PFSK-1 (cell line): ENCODE measurements around the gene MRPS21.

Experiments
- FOXP2 ChIP-seq: optimal IDR thresholded peaks from 2 replicates; pipeline ENCODE3; 2011; ENCODE audit warnings: borderline replicate concordance, control low read depth, inconsistent platforms; ENCODE audit not compliant: insufficient read depth; ENCODE audit errors: extremely low read length, extremely low read depth
- POLR2AphosphoS5 ChIP-seq: IDR thresholded peaks from 2 replicates; pipeline ENCODE4 v1.6.1; 2012; ENCODE audit warnings: low read depth, mild to moderate bottlenecking, control low read depth, low read length, moderate library complexity
- REST ChIP-seq, 2 experiments: IDR thresholded peaks; 2 replicates each; pipeline versions ENCODE4 v1.6.1 to v1.8.0; 2011 to 2012; ENCODE audit warnings: low read depth in 2 of 2, low read length in 2 of 2, control low read depth in 1 of 2, inconsistent platforms in 1 of 2, mild to moderate bottlenecking in 1 of 2, moderate library complexity in 1 of 2; ENCODE audit not compliant: insufficient read depth in 1 of 2

GRCh38 chr1:150268340-150268704 is 25.3 kb upstream of the MRPS21 start:
- TF ChIP-seq FOXP2 = no peak
- no peak for TF ChIP-seq POLR2AphosphoS5
- no peak for TF ChIP-seq REST (IDR thresholded peaks at IDR 0.05; ENCODE audit: insufficient read depth in 1 of 2, low read depth in 2 of 2, low read length in 2 of 2)
